Stimulated activated CD4-positive, alpha-beta T cell treated with anti-CD3 and anti-CD28 coated beads, Interleukin-4, amount 100 ng/mL, for 24 hours (primary cell): ENCODE measurements around the gene FAM13A.
"Not testable (repeated sequence)": the region's sequence is repeated elsewhere in the genome, so short reads cannot be mapped to it uniquely, and the experiment has no call there.

Source experiments
- DNase-seq: peaks from one replicate; pipeline ENCODE4 v3.0.0-alpha.2; 2020

FAM13A gene

GRCh38 chr4:88892646-88893045 lies 164.3 kb downstream of the FAM13A start:
- no peak for DNase-seq

- no peak for DNase-seq
Measured at GRCh38 chr4:88891636-88892035, 165.3 kb downstream of the FAM13A start.

DNA sequence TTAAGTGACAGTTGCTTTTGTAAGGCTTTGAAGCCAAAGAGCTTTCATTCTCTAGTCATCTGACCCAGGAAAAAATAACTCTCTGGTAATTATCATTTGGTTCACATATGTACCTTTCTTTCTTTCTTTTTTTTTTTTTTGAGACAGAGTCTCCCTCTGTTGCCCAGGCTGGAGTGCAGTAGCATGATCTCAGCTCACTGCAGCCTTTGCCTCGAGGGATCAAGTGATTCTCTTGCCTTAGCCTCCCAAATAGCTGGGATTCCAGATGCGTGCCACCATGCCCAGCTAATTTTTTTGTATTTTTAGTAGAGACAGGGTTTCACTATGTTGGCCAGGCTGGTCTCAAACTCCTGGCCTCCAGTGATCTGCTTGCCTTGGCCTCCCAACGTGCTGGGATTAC lies 169.6 kb downstream of the FAM13A start:
- DNase-seq = not testable (repeated sequence)

DNA sequence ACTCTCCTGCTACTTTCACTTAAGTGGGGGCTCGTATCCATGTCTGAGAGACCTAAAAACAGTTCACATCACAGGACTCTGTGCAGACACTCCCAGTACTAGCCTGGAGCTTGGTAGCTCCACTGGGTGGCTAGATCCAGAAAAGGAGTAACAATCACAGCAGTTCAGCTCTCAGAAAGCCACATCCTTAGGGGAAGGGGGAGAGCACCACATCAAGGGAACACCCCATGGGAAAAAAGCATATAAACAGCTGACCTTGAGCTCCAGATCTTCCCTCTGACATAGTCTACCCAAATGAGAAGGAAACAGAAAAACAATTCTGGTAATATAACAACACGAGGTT lies 175.8 kb downstream of the FAM13A start:
- DNase-seq = no peak

GRCh38 chr4:88880501-88881226 lies 176.3 kb downstream of the FAM13A start:
- DNase-seq = no peak

DNA sequence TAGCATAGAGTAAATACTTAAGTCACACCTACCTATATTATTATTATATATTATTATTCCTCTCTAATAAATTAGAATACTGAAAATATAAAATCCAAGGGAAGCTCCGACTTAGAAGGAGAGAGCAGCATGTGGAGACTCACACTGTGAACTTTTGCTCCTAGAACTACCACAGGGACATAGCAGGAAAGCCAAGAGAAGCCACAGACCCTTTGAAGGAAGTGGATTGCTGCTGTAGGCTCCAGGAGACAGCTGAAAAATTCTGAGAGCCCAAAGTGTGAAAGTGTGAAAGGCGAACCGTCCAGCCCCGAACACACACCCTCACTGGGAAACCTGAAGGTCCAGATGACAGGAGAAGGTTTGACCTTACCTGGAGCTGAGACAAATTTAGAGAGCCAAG lies 177.0 kb downstream of the FAM13A start:
- DNase-seq = no peak

DNA sequence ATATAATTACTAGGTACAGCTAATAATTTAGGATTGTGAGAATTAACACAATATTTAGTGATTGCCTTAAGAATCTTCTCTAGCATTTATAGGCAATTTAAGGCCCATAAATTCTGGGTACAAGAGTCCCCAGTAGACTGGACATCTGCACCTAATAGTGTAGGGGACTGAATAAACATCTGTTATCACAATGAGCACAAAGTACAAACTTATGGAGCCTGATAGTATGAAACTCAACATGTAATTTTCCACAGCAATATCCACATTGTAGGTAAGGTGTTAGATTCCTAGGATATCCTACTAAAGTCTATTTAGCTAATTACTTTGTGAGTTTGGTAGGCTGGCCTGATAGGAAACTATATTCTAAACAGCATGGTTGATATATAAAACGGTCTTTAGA lies 178.3 kb downstream of the FAM13A start:
- DNase-seq = no peak

DNA sequence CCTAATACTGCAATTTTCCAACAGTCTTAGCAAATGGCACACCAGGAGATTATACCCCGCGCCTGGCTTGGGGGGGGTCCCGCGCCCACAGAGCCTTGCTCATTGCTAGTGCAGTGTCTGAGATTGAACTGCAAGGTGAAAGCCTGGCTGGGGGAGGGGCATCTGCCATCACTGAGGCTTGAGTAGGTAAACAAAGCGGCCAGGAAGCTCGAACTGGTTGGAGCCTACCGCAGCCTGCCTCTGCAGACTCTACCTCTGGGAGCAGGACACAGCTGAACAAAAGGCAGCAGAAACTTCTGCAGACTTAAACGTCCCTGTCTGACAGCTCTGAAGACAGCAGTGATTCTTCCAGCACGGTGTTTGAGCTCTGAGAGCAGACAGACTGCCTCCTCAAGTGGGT lies 186.6 kb downstream of the FAM13A start:
- no peak for DNase-seq

DNA sequence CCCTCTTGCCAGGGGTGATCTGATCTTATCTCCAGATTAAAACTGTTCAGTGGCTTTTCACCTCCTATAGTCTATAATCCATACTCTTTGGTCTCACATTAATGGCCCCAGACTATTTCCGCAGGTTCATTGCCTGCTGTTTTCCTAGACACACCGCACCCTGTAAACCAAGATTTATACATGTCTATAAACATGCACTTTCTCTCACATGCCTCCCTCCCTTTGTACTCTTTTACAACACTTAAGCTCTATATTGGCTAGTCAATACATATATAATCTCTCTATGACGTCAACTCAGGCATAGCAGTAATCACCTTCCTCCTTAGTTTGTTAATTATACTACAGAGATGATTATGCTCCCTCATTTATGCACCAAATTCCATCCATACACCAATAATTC lies 188.5 kb downstream of the FAM13A start:
- DNase-seq = no peak

DNA sequence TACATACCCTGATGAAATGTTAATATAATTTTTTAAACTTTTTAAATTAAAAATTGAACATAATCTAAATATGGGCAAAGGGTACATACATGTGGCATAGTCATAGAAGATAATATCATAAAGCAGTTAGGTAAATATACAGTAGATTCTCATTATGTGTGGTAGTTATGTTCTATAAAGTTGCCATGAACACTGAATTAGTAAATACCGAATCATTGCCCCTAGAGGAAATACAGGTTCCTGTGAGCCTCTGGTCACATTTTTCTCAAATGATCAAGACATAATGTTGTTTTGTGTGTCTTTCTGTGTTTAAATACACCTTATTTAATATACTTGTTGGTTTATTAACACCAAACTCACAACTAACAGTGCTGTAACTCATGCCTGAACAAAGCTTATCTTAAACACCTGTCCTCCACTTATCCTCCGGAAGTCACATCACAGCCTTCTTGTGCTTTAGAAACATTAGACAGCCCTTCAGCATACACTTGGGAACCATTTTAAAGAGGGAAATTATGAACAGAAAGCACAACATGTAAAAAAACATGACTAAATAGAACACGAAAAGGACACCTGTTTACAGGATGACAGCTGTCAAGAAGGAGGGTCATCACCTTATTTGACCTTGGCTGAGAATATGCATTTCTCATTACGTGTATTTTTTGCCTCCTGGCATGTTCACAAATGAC lies 190.0 kb downstream of the FAM13A start:
- DNase-seq = no peak

DNA sequence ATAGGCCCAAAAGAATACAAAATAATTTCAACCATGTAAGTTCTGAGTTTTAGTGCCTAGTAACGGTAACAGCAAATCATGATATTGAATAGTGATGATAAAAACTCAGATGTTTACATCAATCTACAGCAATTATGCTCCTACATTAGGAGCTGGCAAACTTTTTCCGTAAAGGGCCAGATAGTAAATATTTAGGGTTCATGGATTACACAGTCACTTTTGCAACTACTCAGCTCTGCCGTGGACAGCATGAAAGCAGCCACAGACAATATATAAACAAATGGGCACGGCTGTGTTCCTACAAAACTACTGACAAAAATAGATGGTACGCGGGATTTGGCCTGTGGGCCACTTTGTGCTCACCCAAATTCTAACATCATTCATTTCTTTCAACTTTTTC lies 191.5 kb downstream of the FAM13A start:
- no peak for DNase-seq

DNA sequence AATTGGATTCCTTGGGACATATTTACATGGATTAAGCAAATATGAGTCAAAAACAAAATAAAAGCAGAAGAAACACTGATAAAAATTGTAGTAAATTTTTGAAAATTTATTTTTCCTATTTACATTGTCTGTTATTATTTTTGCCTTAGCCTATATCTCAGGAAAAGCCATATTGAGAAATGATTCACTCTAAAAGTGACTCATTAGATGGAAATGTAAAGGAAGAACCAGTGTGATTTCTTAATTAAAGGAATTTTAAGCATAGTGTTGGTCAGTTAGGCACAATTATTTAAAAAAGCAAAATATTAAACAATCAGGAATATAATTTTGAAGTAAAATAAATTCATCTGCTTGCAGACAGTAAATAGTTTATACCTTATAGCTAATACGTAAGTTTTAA lies 191.9 kb downstream of the FAM13A start:
- DNase-seq = no peak

GRCh38 chr4:88860586-88860985 lies 196.4 kb downstream of the FAM13A start:
- DNase-seq = no peak

DNA sequence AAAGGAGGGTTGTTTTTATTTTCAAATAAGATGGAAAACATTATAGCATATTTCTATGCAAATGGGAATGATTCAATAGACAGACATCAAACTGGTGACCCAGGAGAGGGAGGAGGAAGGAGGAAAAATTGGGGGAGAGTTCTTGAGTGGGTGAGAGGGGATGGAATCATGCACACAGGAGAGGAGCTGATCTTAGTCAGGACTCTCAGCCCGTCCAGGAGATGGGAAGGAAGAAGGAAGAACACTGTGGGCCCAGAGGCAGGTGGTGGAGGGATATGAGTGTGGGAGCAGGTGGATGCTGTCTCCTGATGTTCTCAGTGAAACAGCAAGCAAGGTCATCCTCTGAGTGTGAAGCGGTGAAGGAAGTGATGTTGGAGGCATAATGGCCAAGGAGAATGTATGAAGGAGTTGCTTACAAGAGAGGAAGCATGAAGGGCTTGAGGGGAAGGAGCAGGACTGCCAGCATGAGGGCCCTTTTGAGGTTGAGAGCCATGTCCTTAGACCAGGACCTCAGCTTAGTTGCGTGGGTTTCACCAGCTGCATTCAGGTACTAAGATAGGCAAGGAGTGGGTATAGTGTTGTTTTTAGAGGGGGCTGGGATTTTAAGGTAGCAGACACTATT lies 197.7 kb downstream of the FAM13A start:
- DNase-seq = no peak

DNA sequence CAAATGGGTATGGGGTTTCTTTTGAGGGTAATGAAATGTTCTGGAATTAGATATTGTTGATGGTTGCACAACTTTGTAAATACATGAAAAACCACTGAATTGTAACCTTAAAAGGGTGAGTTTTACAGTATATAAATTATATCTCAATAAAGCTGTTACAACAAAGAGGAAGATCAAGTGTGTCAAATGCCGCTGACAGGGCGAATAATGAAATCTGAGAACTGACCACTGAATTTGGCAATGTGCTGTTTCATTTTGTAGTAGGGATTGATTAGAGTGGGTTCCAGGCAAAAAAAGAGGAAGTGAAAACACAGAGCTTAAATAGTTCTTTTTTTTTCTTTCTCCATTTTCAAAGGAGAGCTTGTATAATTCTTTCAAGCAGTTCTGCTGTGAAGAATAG lies 198.2 kb downstream of the FAM13A start:
- DNase-seq = no peak

DNA sequence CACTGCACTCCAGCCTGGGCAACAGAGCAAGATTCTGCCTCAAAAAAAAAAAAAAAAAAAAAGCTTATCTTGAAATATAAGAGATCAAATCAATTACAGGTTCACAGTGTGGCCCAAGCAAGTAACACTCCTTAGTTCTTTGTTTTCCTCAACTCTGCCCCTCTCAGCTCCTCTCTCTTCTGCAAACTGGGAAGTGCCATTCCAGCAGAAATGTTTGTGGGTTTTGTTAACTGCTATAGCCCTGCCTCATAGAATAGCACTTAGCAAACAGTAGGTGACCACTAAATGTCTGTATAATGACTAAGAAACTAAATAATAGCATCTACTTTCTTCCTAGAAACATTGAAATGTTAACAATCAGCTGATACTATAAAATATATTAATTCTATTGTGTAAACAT lies 199.4 kb downstream of the FAM13A start:
- DNase-seq = no peak

DNA sequence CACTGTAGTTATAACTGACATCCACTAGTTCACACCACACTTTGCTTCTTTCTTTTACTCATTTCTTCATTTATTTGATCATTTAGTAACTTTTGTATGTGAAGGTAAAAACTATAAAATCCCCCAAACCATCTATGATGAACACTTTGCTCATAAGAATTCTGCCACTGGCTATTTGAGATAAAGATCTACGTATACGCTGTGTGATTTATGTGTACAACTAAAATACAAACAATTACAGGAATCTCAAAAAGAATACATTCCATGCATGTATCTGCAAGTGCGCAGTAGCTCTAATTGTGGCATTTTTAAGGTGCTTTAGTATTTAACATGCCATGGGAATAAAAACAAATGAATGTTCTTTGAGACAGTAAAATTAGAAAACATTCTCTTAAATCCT lies 202.5 kb downstream of the FAM13A start:
- DNase-seq = no peak

DNA sequence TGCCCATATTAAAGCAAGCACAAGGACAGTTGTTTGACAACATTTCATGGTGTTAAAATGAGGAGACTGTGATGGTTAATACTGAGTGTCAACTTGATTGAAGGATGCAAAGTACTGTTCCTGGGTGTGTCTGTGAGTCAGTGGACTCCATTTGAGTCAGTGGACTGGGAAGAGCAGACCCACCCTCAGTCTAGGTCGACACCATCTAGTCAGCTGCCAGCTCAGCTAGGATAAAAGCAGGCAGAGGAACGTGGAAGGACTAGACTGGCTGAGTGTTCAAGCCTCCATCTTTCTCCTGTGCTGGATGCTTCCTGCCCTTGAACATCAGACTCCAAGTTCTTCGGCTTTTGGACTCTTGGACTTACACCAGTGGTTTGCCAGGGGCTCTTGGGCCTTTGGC lies 203.4 kb downstream of the FAM13A start:
- not testable (repeated sequence) for DNase-seq

- DNase-seq = no peak
Measured at GRCh38 chr4:88846206-88846790, 210.7 kb downstream of the FAM13A start.

- no peak for DNase-seq
Measured at GRCh38 chr4:88843067-88843685, 213.8 kb downstream of the FAM13A start.

DNA sequence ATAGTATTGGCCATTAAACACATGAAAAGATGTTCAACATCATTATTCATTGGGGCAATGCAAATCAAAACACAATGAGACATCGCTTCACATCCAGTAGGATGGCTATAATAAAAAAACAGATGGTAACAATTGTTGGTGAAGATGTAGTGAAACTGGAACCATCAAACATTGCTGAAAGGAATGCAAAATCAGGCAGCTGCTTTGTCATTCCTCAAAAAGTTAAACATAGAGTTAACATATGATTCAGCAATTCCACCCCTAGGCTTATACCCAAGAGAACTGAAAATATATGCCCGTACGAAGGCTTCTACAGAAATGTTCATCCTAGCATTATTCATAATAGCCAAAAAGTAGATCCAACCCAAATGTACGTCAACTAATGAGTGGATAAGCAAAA lies 215.3 kb downstream of the FAM13A start:
- no peak for DNase-seq

DNA sequence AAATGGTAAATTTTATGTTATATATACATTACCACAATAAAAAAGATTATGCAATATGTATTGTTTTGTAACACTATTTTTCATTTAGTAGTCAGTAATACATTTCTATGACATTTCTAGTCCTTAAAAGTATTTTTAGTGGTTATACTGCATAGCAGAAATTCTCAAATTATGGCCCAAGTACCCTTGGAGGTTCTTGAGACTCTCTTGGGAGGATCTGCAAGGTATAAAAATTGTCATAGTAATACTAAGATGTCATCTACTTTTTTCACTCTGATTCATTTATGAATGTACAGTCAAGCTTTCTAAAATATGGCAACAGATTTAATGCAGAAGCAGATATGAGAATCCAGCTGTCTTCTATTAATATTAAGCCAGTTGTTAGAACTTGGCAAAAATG lies 220.8 kb downstream of the FAM13A start:
- DNase-seq = no peak

GRCh38 chr4:88831031-88831430 lies 226.0 kb downstream of the FAM13A start:
- no peak for DNase-seq

DNA sequence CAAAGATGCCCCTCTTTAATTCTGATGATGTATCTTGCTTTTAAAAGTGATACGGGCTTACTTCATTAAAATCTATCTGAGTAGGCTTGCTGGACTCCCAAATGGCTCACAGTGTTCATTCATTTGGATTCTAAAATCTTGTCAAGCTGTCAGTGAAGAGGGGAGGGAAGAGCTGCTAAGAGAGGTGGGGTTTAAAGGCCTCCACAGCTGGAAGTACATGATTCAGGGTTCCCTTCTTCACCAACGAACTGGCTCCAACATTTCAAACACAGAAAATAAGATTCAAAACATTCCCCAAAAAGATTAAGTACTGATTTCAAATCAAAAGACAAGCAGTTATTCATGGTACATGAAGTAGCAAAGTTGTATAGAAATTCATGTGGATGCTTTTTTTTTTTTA lies 226.4 kb downstream of the FAM13A start:
- DNase-seq = no peak
